AG09309 (cell line): ENCODE data around the gene KIAA0232.

Experiments
- DNase-seq: peaks from one replicate; pipeline ENCODE4 v3.0.0-alpha.2; 2010; ENCODE audit warnings: low read depth
- H3K4me3 ChIP-seq: 2 replicates; pipeline ENCODE4 v1.5.1; 2011; ENCODE audit warnings: mild to moderate bottlenecking, low read depth, low read length, moderate library complexity; ENCODE audit not compliant: control insufficient read depth
- TF ChIP-seq, protein P1 (sequence below): IDR thresholded peaks from 2 replicates; pipeline ENCODE4 v1.5.1; 2011; ENCODE audit warnings: mild to moderate bottlenecking, low read depth, low read length, inconsistent platforms; ENCODE audit not compliant: insufficient read depth, control insufficient read depth; ENCODE audit errors: missing control alignments

KIAA0232 gene

GRCh38 chr4:6742507-6742906 is 40.0 kb upstream of the KIAA0232 start:
- TF ChIP-seq, protein P1, sequence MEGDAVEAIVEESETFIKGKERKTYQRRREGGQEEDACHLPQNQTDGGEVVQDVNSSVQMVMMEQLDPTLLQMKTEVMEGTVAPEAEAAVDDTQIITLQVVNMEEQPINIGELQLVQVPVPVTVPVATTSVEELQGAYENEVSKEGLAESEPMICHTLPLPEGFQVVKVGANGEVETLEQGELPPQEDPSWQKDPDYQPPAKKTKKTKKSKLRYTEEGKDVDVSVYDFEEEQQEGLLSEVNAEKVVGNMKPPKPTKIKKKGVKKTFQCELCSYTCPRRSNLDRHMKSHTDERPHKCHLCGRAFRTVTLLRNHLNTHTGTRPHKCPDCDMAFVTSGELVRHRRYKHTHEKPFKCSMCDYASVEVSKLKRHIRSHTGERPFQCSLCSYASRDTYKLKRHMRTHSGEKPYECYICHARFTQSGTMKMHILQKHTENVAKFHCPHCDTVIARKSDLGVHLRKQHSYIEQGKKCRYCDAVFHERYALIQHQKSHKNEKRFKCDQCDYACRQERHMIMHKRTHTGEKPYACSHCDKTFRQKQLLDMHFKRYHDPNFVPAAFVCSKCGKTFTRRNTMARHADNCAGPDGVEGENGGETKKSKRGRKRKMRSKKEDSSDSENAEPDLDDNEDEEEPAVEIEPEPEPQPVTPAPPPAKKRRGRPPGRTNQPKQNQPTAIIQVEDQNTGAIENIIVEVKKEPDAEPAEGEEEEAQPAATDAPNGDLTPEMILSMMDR = no peak
- no peak for DNase-seq
- no peak overlapping the region for H3K4me3 ChIP-seq

GRCh38 chr4:6742989-6743388 is 39.5 kb upstream of the KIAA0232 start:
- H3K4me3 ChIP-seq = no peak overlapping the region
- DNase-seq = no peak
- TF ChIP-seq, protein P1 = no peak

- no peak overlapping the region for H3K4me3 ChIP-seq
- TF ChIP-seq, protein P1 = no peak
- no peak for DNase-seq
Measured at GRCh38 chr4:6746721-6747293, 35.7 kb upstream of the KIAA0232 start.

DNA sequence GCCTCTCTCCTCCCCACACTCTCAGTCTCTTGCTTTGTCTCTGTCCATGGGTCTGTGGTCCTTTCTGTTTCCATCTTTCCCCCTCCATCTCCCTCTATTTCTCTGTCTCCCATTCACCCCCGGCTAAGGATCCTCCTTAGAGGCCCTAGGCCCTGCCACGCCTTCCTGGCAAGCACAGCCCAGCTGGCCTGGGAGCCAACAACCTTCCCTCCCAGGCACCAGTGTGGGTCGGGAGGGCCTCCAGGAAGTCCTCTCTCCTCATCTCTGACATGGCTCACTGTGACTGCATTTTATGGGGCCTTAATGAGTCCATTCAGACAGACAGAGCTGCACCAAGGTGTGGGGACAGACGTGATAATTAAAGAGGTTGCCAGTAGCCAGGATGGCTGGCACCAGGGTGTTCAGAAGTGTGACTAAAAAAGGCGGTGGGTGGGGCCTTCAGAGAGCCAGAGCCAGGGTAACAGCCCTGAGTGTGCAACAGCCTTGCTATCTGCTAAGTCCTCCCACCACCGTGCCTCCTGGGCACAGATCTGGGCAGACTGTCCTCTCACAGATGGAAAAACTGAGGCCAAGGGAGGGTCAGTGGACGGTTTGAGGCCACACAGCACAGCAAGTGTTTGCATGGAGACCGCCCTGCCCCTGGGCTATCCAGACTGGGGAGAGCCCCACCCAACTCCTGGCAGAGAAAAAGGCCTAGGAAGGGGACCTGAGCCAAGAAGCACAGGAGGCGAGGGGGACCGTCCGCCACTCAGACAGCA is 35.1 kb upstream of the KIAA0232 start:
- TF ChIP-seq, protein P1 = no peak
- H3K4me3 ChIP-seq = no peak overlapping the region
- DNase-seq = no peak

DNA sequence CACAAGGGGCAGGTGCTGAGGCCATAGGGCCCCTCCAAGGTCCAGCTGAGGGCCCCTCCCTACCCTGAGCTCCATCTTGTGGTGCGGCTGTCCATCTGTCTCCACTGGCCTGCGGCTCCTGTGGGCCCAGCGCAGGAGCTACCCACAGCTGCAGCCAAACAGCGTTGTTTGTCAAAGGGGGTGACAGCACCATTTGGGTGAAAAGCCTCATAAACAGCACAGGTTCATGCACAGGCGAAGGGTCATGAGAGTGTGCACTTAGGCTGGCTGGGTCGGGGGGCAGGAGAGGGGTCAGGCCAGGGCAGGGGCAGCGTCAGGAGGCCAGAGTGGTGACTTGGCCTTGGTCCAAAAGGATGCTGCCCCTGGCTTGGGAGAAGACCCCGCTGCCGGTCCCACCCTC is 34.2 kb upstream of the KIAA0232 start:
- DNase-seq = no peak
- H3K4me3 ChIP-seq = no peak overlapping the region
- TF ChIP-seq, protein P1 = no peak

- no peak for DNase-seq
- TF ChIP-seq, protein P1 = no peak
- H3K4me3 ChIP-seq = no peak overlapping the region
Measured at GRCh38 chr4:6749340-6750171, 33.0 kb upstream of the KIAA0232 start.
